ENCODE results near the gene ALG12. TPM values are rescaled to one million over a fixed set of nuclear protein-coding genes. Genes with fewer than 3 reads are reported as not detected.

Gene ALG12
- total RNA-seq, 1 donor from 2014 or later: 18.7 TPM

DNA sequence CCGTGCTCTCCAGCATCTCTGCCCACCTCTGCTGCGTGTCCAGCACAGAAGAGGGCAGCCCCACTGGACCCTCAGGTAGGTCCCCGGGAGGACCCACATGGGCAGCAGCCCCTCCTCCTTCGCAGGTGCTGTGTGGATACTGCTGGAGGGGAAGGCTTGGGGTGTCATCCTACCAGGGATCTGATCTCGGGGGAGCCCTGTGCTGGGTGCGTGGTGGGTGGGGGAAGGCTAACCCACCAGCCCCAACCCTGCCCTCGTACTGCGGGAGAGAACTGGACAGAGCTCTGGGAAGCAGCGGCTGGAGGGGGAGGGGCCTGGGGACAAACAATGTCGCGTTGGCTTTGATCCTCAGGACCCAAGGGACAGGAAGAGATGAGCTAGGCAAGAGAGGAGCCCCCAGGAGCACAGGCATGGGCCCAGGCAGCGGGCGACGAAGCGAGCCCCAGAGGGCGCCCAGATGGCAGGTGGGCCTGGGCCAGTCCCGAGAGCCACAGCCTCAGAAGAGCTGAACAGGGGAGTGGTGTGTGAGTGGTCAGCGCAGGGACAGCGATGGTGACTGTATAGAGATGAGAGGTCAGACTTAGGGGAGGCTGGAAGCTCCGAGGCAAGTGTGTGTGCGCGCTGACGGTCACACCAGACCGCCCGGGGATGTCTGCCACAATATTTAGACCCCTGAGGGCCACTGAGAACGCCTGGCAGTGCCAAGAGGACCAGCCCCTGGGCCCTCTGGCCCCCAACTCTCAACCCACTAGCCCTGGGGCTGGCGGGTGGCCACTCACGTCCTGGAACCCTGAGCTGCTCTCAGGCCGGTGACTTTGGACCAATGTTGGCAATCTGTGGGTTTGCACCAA, 40.9 kb upstream of the ALG12 start:
- TF ChIP-seq, protein P1, sequence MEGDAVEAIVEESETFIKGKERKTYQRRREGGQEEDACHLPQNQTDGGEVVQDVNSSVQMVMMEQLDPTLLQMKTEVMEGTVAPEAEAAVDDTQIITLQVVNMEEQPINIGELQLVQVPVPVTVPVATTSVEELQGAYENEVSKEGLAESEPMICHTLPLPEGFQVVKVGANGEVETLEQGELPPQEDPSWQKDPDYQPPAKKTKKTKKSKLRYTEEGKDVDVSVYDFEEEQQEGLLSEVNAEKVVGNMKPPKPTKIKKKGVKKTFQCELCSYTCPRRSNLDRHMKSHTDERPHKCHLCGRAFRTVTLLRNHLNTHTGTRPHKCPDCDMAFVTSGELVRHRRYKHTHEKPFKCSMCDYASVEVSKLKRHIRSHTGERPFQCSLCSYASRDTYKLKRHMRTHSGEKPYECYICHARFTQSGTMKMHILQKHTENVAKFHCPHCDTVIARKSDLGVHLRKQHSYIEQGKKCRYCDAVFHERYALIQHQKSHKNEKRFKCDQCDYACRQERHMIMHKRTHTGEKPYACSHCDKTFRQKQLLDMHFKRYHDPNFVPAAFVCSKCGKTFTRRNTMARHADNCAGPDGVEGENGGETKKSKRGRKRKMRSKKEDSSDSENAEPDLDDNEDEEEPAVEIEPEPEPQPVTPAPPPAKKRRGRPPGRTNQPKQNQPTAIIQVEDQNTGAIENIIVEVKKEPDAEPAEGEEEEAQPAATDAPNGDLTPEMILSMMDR (IDR thresholded peaks at IDR 0.05; ENCODE audit: insufficient read depth, low read length, severe bottlenecking): no peak
- DNase-seq (ENCODE audit: low read depth) (no peak), FAIRE-seq (no peak)
- peaks cover 19% of the 10 kb centered on the region for H3K36me3 ChIP-seq (ENCODE audit: control insufficient read depth, insufficient read depth, low read length)
- peak overlapping the region; percentile 98 for H3K4me3 ChIP-seq (ENCODE audit: low read depth, low read length)
- H3K27me3 ChIP-seq (ENCODE audit: control insufficient read depth, insufficient read depth, low read length): no peaks in the 10 kb centered on the region

DNA sequence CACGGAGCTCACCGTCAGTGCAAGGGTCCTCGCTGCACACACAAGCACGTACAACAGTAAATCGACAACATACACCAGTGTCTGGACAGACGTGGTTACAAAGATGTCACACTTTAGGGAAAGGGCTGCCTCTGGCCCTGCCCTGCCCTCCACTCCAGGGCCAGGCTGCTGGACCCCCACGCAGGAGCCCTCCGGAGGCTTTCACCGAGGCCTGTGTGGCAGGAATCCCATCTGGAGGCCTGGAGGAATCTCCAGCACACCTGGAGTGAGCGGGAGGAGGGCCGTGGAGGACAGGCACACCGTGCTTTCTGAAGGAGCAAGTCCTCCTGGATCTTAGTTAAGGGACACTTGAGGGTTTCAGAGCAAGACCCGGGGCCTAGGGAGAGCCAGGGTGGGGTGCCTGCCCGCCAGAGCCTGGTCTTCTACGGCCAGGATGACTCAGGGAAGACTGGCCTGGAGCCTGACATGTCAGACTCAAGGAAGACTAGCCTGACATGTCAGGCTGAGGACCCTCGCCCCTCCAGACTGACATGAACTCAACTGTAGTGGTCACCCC, 40.2 kb upstream of the ALG12 start:
- DNase-seq (ENCODE audit: low read depth) (no peak), FAIRE-seq (no peak)
- no peaks in the 10 kb centered on the region for H3K27me3 ChIP-seq (ENCODE audit: control insufficient read depth, insufficient read depth, low read length)
- TF ChIP-seq, protein P1 (IDR thresholded peaks at IDR 0.05; ENCODE audit: insufficient read depth, low read length, severe bottlenecking): no peak
- H3K4me3 ChIP-seq (ENCODE audit: low read depth, low read length): no peak overlapping the region
- peaks cover 14% of the 10 kb centered on the region for H3K36me3 ChIP-seq (ENCODE audit: control insufficient read depth, insufficient read depth, low read length)

DNA sequence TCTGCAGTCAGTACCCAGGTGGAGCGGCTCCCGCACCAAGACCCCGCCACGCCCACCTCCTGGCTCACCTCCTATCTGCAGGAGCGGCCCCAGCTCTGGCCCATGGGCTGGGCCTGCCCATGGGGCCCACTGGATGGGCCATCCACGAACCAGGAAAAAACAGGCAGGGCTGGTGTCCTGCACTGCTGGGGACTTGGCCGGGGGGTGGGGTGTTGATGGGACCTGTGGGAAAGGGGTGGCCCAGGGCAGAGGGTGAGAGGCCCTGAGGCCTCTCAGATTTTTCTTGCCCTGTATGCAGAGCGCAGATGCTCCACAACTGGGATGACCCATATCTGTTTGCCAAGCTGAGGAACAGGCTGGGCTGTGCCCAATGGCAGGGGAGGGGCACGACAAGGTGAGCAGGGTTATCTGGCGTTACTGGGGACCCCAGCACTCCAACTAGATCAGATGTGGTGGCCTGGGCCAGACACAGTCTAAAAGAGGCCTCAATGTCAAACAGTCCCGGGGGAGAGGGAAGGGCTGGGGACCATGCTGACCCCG, 39.7 kb upstream of the ALG12 start:
- peak; percentile 90 for FAIRE-seq
- no peak for DNase-seq (ENCODE audit: low read depth)
- H3K27me3 ChIP-seq (ENCODE audit: control insufficient read depth, insufficient read depth, low read length): no peaks in the 10 kb centered on the region
- peaks cover 10% of the 10 kb centered on the region for H3K36me3 ChIP-seq (ENCODE audit: control insufficient read depth, insufficient read depth, low read length)
- TF ChIP-seq, protein P1 (IDR thresholded peaks at IDR 0.05; ENCODE audit: insufficient read depth, low read length, severe bottlenecking): no peak
- no peak overlapping the region for H3K4me3 ChIP-seq (ENCODE audit: low read depth, low read length)

DNA sequence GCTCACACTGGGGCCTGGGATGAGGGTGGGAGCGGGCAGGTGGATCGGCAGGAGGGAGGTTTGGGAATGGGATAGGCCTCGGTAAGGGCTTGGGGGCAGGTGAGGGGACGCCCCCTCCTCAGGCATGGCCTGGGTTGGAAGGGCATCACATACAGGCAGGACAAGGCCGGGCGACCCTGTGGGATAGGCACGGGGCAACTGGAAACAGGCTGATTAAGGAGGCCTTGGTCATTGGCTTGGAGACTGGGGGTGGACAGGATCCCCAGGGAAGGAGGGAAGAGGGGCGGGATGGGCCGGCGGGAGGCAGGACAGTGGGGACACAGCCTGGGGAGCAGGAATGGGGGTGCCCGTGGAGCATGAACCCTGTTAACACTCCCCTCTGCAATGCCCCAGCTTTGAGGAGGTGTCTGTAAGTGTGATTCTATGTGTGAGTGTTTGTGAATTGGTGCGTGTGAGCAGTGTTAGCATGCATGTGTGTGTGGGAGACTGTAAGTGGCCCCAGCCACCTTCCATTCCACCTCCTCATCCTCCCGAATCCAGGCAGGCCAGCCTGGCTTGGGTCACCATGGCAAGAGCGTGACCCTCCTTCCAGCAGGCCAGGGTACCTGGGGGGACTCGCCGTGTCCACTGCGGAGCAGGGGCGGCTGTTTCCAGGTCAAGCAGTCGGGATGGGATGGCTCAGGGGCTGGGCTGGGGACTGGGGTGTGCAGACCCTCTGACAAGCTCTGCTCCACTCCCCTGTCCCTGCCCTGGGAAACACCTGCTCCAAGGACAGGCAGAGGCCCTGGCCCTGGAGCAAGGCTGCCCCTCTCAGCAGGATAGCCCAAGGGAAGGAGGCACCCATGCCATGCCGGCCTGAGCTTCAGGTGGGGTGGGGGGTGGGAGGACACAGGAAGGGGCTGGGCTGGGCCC, 38.9 kb upstream of the ALG12 start:
- TF ChIP-seq, protein P1 (IDR thresholded peaks at IDR 0.05; ENCODE audit: insufficient read depth, low read length, severe bottlenecking): no peak
- no peaks in the 10 kb centered on the region for H3K27me3 ChIP-seq (ENCODE audit: control insufficient read depth, insufficient read depth, low read length)
- DNase-seq (ENCODE audit: low read depth) (no peak), FAIRE-seq (no peak)
- no peak overlapping the region for H3K4me3 ChIP-seq (ENCODE audit: low read depth, low read length)
- peaks cover 5% of the 10 kb centered on the region for H3K36me3 ChIP-seq (ENCODE audit: control insufficient read depth, insufficient read depth, low read length)

DNA sequence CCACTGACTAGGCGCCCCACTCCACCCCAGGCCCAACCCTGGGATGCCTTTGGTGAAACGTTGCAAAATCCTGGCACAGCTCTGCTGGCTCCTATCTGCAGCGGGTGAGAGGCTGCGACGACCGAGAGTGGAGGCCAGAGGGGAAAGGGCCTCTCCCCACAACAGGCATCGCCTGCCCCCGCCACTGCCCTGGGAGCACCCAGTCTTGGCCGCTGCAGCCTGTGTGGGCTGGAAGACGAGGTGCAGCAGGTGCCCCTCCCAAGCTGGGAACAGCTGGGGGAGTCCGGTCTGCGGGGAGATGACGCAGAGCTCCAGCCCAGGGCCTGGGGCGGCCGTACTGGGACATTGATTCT, 38.2 kb upstream of the ALG12 start:
- FAIRE-seq (no peak), DNase-seq (ENCODE audit: low read depth) (no peak)
- TF ChIP-seq, protein P1 (IDR thresholded peaks at IDR 0.05; ENCODE audit: insufficient read depth, low read length, severe bottlenecking): no peak
- Histone ChIP-seq H3K27me3 (ENCODE audit: control insufficient read depth, insufficient read depth, low read length) (no peaks in the 10 kb centered on the region), H3K4me3 (ENCODE audit: low read depth, low read length) (no peak overlapping the region), H3K36me3 (ENCODE audit: control insufficient read depth, insufficient read depth, low read length) (peaks cover under 1% of the 10 kb centered on the region)

Measured in bronchial epithelial cell (primary cell).